K562 (cell line): ENCODE data around the gene TMBIM4. TPM values are rescaled to one million over a fixed set of nuclear protein-coding genes. Genes with fewer than 3 reads are reported as not detected.

Experiments used
- BDP1 ChIP-seq: IDR thresholded peaks from 3 replicates; pipeline ENCODE4 v1.6.1; 2011; ENCODE audit not compliant: insufficient read length, insufficient read depth
- EP300 ChIP-seq: IDR thresholded peaks from 2 replicates; pipeline ENCODE4 v1.6.1; 2012; ENCODE audit warnings: low read length, improper control_type of control experiment
- HDAC1 ChIP-seq, 2 experiments: fragments of 450-650 bp; IDR thresholded peaks; 2 replicates each; pipeline ENCODE4 v1.6.1; 2016 to 2017; ENCODE audit warnings: inconsistent platforms in 1 of 2, mild to moderate bottlenecking in 1 of 2, moderate library complexity in 1 of 2
- HIVEP1 ChIP-seq: fragments of 250-450 bp; sonication (Bioruptor Pico); IDR thresholded peaks from 2 replicates; pipeline ENCODE4 v1.4.0; 2020; ENCODE audit warnings: mild to moderate bottlenecking
- LEF1 ChIP-seq: fragments of 450-650 bp; IDR thresholded peaks from 2 replicates; pipeline ENCODE4 v1.6.1; 2016; ENCODE audit warnings: mild to moderate bottlenecking
- NR2C1 ChIP-seq, 2 experiments: fragments of 450-650 bp; IDR thresholded peaks; 2 replicates each; pipeline ENCODE4 v1.6.1; 2017; ENCODE audit warnings: mild to moderate bottlenecking in 2 of 2, antibody characterized with exemption in 1 of 2, inconsistent platforms in 1 of 2, missing compliant biosample characterization in 1 of 2, missing genetic modification characterization in 1 of 2
- PHF8 ChIP-seq: fragments of 200-600 bp; sonication (generic); IDR thresholded peaks from 2 replicates; pipeline ENCODE4 v1.6.1; 2012; ENCODE audit warnings: mixed run types, mild to moderate bottlenecking, inconsistent platforms, low read length, moderate library complexity, borderline replicate concordance
- SAFB ChIP-seq: fragments of 200-400 bp; formaldehyde crosslinking; IDR thresholded peaks from 2 replicates; pipeline ENCODE4 v1.6.1; 2017; ENCODE audit warnings: low read depth, low read length, borderline replicate concordance
- SMARCE1 ChIP-seq: fragments of 450-650 bp; IDR thresholded peaks from 2 replicates; pipeline ENCODE4 v1.7.1; 2016; ENCODE audit warnings: mild to moderate bottlenecking
- SPI1 ChIP-seq: IDR thresholded peaks from 2 replicates; pipeline ENCODE4 v1.6.1; 2011; ENCODE audit warnings: low read depth, low read length, control low read depth, borderline replicate concordance
- TAF1 ChIP-seq: IDR thresholded peaks from 2 replicates; pipeline ENCODE4 v1.6.1; 2011; ENCODE audit warnings: mild to moderate bottlenecking, low read length, moderate library complexity; ENCODE audit not compliant: insufficient read depth, control insufficient read depth, severe bottlenecking; ENCODE audit errors: extremely low read depth
- TAF9B ChIP-seq: fragments of 450-650 bp; IDR thresholded peaks from 2 replicates; pipeline ENCODE4 v1.6.1; 2018; ENCODE audit warnings: mild to moderate bottlenecking; ENCODE audit not compliant: partially characterized antibody
- TCF3 ChIP-seq: sonication (generic); formaldehyde crosslinking; IDR thresholded peaks from 2 replicates; pipeline ENCODE4 v1.4.0; 2020; ENCODE audit warnings: mild to moderate bottlenecking, missing genetic modification reagents
- TEAD2 ChIP-seq: fragments of 450-650 bp; IDR thresholded peaks from 2 replicates; pipeline ENCODE4 v1.6.1; 2016; ENCODE audit warnings: missing genetic modification characterization, control low read depth, missing compliant biosample characterization
- ZEB2 ChIP-seq: fragments of 450-650 bp; IDR thresholded peaks from 2 replicates; pipeline ENCODE4 v1.6.1; 2016
- polyA plus RNA-seq, 8 experiments: library from polyadenylated mRNA; depleted of rRNA in 4 of 8; stranded (reverse) in 5 of 8; unstranded in 3 of 8; fragments of >200 nt; fragmentation: Nextera tagmentation in 2 of 8; fragmentation: Illumina TruSeq in 1 of 8; extraction: Ambion mirVana in 2 of 8; extraction: Trizol in 1 of 8; gene quantifications; 2 replicates each; pipeline versions ENCODE4 v1.2.1 to v1.2.3, GENCODE V29; 2011 to 2014; ENCODE audit warnings: inconsistent platforms in 1 of 8, missing spikeins in 1 of 8
- total RNA-seq, 7 experiments: library from RNA; depleted of rRNA in 6 of 7; stranded (reverse); fragments of >200 nt in 6 of 7; fragmentation: Illumina TruSeq in 2 of 7; extraction: Trizol in 2 of 7; gene quantifications; 2 replicates each; pipeline versions ENCODE4 v1.2.1 to v1.2.3, GENCODE V29; 2011 to 2021; ENCODE audit warnings: low replicate concordance in 1 of 7
- TF ChIP-seq, protein P1 (sequence below): fragments of 200-800 bp; sonication (Bioruptor generic); IDR thresholded peaks from 2 replicates; pipeline ENCODE4 v1.6.1; 2017; ENCODE audit warnings: missing genetic modification characterization, missing compliant biosample characterization
- TF ChIP-seq, protein P2 (sequence below): sonication (generic); formaldehyde crosslinking; IDR thresholded peaks from 2 replicates; pipeline ENCODE4 v1.8.0; 2023; ENCODE audit warnings: mild to moderate bottlenecking, missing genetic modification reagents
- TF ChIP-seq, protein P3 (sequence below): fragments of 450-650 bp; formaldehyde crosslinking; IDR thresholded peaks from 2 replicates; pipeline ENCODE4 v1.4.0; 2020; ENCODE audit warnings: mild to moderate bottlenecking, moderate library complexity
- TF ChIP-seq, protein P4 (sequence below): fragments of 450-650 bp; IDR thresholded peaks from one replicate; pipeline ENCODE4 v1.6.1; 2018; ENCODE audit warnings: mild to moderate bottlenecking, moderate library complexity; ENCODE audit not compliant: partially characterized antibody

Gene TMBIM4
- total and polyA plus RNA-seq, 9 of the 15 experiments (the other 6 are each of a cell fraction or from before 2014, with no cell fraction given) = 18.6 to 272 (median 50.0) TPM

DNA sequence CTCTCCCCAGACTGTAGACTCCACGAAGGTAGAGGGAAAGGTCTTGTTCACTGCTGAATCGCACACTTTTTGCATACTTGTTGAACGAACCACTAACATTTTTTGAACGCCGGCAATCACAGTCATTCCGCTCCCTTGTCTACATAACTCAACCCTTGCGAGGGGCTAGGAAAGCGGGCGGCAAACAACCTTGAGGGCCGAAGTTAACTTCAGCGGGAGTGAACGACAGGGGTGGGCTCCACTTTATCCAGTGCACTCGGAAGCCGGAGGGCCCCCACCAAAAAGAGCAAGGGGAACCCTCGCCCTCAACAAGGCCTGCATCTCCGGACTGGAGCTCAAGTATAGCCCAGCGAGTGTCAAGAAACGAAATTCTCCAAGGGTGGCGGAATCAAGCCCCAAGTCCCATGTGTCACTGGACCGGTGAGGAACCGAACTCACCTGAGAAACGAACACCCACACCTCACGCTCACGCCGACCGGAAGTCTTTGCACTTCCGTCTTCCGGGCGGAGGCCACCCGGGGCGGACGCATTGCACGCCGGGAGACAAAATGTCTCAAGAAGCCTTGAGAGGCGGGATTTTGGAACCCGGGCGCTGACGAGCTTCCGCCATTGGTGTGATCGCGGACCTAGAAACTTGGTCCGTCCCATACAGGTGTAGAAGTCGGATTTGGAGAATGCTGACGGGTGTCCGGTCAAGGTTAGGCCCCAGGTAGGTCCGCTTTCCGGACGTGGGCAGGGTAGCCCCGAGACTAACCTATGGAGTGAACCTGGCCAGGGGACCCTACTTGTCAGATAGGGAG is 39.3 kb downstream of the TMBIM4 start, which contains the start of gene LLPH (continued):
- TF ChIP-seq, protein P1, sequence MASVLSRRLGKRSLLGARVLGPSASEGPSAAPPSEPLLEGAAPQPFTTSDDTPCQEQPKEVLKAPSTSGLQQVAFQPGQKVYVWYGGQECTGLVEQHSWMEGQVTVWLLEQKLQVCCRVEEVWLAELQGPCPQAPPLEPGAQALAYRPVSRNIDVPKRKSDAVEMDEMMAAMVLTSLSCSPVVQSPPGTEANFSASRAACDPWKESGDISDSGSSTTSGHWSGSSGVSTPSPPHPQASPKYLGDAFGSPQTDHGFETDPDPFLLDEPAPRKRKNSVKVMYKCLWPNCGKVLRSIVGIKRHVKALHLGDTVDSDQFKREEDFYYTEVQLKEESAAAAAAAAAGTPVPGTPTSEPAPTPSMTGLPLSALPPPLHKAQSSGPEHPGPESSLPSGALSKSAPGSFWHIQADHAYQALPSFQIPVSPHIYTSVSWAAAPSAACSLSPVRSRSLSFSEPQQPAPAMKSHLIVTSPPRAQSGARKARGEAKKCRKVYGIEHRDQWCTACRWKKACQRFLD (CRISPR knock-in tag) = no peak
- TF ChIP-seq SPI1 = peak; percentile 80
- TF ChIP-seq, protein P2, sequence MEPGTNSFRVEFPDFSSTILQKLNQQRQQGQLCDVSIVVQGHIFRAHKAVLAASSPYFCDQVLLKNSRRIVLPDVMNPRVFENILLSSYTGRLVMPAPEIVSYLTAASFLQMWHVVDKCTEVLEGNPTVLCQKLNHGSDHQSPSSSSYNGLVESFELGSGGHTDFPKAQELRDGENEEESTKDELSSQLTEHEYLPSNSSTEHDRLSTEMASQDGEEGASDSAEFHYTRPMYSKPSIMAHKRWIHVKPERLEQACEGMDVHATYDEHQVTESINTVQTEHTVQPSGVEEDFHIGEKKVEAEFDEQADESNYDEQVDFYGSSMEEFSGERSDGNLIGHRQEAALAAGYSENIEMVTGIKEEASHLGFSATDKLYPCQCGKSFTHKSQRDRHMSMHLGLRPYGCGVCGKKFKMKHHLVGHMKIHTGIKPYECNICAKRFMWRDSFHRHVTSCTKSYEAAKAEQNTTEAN (CRISPR knock-in tag) = no peak
- TF ChIP-seq TAF1 = peak; percentile 97
- TF ChIP-seq EP300 = 0 out of 2 replicates have a peak, but pooled peaks have one; percentile 28
- peak; percentile 35; the same call in 1 of the 2 replicates for TF ChIP-seq NR2C1 (IDR thresholded peaks at IDR 0.05)
- 0 out of 2 replicates have a peak, but pooled peaks have one; percentile 23 for TF ChIP-seq NR2C1 (tag; IDR thresholded peaks at IDR 0.05)
- TF ChIP-seq HIVEP1 (CRISPR knock-in tag) = no peak
- TF ChIP-seq LEF1 = no peak
- peak; percentile 64; the same call in 1 of the 2 replicates for TF ChIP-seq ZEB2
- TF ChIP-seq HDAC1 (IDR thresholded peaks at IDR 0.05) = peak in 1 of 2 experiments; percentile 96; a peak in 2 of 4 replicates
- no peak for TF ChIP-seq TCF3 (CRISPR knock-in tag)
- TF ChIP-seq, protein P3, sequence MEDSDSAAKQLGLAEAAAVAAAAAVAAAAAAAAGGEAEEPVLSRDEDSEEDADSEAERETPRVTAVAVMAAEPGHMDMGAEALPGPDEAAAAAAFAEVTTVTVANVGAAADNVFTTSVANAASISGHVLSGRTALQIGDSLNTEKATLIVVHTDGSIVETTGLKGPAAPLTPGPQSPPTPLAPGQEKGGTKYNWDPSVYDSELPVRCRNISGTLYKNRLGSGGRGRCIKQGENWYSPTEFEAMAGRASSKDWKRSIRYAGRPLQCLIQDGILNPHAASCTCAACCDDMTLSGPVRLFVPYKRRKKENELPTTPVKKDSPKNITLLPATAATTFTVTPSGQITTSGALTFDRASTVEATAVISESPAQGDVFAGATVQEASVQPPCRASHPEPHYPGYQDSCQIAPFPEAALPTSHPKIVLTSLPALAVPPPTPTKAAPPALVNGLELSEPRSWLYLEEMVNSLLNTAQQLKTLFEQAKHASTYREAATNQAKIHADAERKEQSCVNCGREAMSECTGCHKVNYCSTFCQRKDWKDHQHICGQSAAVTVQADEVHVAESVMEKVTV (CRISPR knock-in tag) = no peak
- no peak for TF ChIP-seq BDP1
- no peak for TF ChIP-seq SAFB
- TF ChIP-seq PHF8 = peak; percentile 92
- peak; percentile 70 for TF ChIP-seq TAF9B
- no peak for TF ChIP-seq TEAD2 (tag)
- TF ChIP-seq, protein P4, sequence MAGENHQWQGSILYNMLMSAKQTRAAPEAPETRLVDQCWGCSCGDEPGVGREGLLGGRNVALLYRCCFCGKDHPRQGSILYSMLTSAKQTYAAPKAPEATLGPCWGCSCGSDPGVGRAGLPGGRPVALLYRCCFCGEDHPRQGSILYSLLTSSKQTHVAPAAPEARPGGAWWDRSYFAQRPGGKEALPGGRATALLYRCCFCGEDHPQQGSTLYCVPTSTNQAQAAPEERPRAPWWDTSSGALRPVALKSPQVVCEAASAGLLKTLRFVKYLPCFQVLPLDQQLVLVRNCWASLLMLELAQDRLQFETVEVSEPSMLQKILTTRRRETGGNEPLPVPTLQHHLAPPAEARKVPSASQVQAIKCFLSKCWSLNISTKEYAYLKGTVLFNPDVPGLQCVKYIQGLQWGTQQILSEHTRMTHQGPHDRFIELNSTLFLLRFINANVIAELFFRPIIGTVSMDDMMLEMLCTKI = no peak
- TF ChIP-seq SMARCE1 = no peak
